GM19455 (cell line): ENCODE data around the gene ECM2.
"Not testable (repeated sequence)": the region's sequence is repeated elsewhere in the genome, so short reads cannot be mapped to it uniquely, and the experiment has no call there.

ENCODE experiments used
- ATAC-seq: cut with Tn5 transposase; IDR thresholded peaks from one replicate; pipeline ENCODE4 v1.9.1; 2021; ENCODE audit not compliant: unreplicated experiment

ECM2 gene

DNA sequence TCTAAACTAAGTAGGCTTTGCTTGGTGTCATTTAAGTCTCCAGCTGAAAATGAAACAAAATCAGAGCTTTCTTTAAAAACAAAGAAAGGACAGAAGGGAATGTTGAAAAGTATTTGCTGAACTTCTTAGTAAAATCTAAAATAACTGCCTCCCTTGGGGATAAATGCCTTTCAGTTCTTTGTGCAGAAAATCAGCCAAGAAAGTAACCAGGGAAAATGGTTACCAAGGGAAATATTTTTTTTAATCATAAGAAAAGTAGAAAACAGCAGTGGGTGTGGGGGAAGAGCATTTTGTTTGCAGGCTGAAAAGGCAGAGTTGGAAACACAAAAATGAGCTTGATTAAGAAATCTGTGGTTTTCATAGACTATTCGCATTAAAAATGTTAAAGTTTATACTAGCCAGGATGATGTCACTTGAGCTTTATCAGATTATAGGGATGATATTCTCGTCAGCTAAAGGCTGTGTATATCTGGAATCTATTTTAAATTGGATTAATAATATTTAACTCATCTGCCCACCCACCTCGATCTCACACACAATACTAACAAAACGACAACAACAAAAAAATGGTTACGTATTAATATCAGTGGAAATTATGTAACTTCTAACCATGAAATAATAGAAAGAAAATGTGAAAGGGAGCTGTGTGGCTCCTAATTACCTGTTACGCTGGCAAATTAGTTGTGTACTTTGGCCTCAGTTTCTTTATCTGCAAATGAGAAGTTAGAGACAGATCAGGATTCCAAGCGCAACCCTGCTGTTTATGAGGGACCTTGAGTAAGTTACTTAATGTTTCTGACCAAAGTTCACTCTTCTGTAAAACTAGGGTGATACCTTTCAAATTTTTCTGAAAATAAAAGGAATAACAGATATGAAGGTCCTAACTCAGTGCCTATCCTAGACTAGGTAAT, at the start of gene ECM2:
TSS of gene ECM2 (minus strand) at position 51 of the 911 bp plus-strand sequence. CDS start 13,124 bp downstream, outside the sequence.
- no peak for ATAC-seq

DNA sequence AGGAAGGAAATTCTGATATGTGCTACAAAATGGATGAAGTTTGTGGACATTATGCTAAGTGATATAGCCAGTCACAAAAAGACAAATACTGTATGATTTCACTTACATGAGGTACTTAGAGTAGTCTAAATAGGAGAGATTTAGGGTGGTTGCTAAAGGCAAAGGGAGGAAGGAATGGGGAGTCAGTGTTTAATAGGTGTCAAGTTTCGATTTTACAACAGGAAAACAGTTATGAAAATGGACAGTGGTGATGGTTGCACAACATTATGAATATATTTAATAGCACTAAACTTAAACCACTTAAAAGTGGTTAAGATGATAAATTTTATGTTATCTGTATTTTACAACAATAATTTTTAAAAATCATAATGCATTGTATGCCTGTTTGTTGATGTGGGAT, 40.4 kb upstream of the ECM2 start:
- ATAC-seq, result no peak

DNA sequence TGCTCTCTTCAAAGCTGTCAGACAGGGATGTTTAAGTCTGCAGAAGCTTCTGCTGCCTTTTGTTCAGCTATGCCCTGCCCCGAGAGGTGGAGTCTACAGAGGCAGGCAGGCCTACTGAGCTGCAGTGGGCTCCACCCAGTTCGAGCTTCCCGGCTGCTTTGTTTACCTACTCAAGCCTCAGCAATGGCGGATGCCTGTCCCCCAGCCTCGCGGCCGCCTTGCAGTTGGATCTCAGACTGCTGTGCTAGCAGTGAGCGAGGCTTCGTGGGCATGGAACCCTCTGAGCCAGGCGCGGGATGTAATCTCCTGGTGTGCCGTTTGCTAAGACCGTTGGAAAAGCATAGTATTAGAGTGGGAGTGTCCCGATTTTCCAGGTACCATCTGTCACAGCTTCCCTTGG, 37.8 kb upstream of the ECM2 start:
- not testable (repeated sequence) for ATAC-seq

DNA sequence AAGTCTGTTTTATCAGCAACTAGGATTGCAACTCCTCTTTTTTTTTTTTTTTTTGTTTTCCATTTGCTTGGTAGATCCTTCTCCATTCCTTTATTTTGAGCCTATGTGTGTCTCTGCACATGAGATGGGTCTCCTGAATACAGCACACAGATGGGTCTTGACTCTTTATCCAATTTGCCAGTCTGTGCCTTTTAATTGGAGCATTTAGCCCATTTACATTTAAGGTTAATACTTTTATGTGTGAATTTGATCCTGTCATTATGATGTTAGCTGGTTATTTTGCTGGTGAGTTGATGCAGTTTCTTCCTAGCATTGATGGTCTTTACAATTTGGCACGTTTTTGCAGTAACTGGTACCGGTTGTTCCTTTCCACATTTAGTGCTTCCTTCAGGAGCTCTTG, 36.1 kb upstream of the ECM2 start:
- not testable (repeated sequence) for ATAC-seq

DNA sequence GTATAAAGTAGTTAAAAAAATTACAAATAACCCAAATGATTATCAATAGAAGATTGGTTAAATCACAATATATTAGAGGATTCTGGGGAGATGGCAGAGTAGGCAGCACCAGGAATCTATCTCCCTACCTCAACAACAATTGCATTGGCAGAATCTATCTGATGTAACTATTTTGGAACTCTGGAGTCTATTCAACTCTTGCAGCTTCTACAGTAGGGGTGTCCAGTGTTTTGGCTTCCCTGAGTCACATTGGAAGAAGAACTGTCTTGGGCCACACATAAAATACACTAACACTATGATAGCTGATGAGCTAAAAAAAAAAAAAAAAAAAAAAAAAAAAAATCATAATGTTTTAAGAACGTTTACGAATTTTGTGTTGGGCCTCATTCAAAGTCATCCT, 29.2 kb upstream of the ECM2 start:
- no peak for ATAC-seq

DNA sequence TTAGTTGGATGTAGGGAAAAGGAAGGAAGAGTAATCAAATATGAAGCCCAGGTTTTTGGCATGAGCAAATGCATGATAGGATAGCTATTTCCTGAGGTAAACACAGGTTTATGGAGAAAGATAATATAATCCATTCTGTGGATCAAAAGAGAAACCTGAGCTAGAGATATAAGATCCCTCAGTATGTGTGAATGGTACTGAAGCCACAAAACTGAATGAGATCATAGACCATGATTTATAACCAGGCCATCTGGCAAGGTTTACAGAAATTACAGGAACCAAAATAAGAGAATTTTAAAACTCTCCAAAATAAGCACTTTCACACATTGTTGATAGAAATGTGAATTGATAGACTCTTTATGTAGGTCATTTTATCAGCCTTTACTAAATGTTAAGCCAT, 28.7 kb upstream of the ECM2 start:
- no peak for ATAC-seq

DNA sequence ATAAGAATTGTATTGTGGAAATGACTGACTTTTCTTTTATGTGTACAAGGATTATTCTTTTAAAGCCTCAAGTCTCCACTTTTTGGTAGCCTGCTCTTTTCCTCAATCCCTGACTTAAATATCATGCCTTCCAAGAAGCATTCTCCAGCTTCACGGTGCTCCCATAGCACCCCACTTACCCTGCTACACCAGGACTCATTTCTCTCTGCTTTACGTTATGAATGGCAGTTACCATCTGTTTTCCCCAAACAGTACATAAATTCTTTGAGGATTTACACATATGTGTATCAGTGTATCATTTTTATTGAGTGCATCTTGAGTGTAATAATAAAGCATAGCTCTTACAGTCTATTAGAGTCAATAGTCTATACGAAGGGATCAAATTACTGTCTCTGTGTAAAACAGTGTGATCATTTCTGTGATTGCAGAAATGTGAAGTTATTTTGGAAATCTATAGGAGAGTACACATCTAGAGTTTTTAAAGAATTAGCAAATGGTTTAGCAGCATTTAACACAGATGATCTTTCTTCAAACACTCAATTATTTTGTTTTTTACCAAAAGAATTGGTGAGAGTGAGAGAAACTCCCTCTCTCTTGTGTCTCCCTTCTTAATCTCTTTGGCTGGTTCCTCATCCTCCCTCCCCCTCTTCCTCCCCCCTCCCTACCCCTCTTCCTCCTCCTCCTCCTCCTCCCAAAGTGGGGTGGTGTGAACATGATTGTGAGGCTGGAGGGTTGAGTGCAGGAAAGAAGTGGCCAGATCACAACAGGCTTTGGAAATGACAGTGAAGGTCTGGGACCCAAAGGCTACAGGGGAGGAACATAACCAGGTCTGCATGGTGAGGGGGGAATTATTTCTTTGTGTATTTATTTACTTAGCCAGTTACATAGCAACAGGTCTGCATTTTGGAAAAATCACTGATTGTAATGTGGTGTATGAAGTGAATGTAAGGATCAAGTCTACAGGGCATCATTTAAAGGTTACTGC, 27.6 kb upstream of the ECM2 start:
- no peak for ATAC-seq

DNA sequence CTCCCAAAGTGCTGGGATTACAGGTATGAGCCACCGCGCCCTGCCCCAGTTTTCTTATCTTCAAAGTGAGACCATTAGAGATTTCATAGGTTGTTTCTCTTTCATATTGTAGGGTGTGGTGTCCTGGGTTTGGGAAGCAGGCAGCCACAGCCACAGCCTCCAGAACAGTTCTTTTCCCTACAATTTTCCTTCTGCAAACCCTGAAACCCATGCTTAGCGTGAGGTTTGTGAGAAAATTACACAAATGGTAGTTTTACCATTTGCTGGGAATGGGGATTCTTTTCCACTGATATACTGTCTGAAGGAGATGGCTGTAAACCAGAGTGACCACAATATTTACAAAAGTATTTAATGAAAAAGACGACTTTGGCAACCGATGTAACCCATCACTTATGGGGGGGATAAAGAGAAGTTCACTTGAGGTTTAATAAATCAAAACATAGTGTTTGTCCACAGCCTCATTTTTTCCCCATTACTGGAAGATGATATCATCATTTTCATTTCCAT, 26.7 kb upstream of the ECM2 start:
- ATAC-seq, result no peak

DNA sequence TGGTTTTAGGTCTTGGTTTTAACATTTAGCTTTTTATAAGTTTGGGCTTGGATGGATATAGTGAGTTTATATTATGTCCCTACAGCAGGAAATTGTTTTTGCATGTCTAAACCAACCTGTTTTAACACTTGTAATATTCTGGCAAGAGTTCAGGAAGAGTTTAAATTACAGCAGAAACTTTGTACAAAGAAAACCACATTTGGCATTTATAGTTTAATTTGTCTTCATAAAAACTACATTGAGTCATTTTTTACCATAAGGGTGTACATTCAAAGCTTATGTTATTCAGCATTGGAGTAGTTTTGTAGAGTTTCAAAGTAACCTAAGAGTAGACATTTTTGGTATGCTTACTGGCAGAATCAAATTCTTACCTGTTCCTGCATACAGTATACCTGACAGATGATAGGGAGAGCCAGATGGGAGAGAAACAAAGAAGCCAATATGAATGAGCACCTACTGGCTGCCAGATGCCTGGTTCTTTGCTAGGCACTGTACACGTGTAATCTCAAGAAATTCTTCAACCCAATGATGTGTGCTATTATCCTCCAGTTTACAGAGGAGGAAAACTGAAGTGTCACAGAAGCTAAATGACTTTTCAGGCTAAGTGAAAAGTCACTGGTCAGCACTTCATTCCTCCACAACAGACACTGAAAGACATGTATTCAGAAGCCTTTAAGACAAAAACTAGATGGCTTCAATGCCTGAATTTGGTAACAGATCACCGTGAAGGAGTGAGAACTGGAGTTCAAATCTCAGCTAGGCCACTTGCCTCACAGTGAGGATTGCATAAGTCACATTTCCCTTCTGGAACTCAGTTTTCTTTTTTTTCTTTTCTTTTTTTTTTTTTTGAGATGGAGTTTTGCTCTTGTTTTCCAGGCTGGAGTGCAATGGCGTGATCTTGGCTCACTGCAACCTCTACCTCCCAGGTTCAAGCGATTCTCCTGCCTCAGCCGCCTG, 25.9 kb upstream of the ECM2 start:
- ATAC-seq, result no peak

DNA sequence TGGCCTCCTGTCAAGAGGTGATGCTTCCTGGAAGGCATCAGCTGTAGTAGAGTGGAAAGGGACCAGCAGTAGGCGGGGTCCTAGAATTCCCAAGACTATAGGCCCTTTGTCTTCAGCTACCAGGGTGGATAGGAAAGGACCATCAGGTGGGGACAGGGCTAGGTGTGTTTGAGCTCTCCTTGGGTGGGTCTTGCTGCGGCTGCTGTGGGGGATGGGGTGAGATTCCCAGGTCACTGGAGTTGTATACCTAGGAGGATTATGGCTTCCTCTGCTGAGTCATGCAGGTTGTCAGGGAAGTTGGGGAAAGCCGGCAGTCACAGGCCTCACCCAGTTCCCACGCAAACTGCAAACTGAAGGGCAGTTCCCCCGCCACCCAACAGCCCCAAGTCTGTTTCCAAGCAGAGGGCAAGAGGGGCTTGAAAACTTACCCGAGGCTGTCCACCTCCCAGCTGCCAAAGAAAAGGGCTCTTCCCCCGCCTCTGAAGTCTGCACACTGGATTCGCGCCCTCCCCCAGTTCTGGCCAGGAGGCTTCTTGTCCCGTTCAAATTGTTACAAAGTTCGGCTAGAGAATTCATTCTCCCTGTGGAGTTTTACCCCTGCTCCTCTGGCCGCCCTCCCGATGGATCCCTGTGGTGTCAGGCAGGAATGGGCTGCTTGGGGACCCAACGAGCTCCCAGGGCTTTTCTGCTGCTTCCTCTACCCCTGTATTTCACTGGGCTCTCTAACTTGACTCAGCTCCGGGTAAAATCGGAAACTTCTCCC, 23.0 kb upstream of the ECM2 start:
- no peak for ATAC-seq

DNA sequence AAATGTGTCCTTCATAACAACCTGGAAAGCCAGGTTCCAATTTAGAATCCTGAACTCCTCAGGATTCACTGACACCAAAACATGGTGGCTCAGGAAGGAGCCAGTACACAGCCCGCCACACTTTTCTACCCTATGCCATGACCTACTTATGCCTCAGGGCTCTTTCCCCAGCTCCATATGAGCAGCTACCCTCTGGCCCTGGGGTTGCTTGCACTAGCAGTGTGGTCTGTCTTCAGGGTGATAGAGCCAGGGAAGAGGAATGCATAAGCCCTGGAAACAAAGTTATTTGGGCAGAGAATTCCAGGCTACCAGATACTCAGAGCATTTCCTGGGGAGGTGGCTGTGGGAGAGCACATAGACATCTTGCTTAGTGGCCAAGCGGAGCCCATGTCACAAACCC, 15.0 kb upstream of the ECM2 start:
- no peak for ATAC-seq

DNA sequence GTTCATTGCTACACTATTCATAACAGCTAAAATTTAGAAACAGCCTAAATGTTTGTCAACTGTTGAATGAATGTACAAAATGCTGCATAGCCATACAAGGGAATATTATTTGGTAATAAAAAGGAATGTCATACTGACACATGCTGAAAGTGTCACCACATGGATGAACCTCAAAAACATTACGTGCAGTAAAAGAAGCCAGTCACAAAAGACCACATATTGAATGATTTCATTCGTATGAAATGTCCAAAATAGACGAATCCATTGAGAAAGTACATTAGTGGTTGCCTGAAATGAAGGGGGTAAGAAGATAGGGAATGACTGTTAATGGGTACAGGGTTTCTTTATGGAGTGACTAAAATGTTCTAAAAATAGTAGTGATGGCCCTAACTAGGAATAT, 11.6 kb upstream of the ECM2 start:
- no peak for ATAC-seq

DNA sequence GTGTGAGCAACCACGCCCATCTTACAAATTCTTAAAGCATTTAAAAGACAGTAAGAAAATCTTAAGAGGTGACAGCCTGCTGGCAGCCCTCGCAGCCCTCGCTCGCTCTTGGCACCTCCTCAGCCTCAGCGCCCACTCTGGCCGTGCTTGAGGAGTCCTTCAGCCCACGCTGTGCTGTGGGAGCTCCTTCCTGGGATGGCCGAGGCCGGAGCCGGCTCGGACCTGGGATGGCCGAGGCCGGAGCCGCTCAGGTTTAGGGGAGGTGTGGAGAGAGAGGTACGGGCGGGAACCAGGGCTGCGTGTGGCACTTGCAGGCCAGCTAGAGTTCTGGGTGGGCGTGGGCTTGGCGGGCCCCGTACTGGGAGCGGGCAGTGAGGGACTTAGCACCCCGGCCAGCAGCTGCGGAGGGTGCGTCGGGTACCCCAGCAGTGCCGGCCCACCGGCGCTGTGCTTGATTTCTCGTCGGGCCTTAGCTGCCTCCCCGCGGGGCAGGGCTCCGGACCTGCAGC, 9.3 kb upstream of the ECM2 start:
- ATAC-seq, result no peak

DNA sequence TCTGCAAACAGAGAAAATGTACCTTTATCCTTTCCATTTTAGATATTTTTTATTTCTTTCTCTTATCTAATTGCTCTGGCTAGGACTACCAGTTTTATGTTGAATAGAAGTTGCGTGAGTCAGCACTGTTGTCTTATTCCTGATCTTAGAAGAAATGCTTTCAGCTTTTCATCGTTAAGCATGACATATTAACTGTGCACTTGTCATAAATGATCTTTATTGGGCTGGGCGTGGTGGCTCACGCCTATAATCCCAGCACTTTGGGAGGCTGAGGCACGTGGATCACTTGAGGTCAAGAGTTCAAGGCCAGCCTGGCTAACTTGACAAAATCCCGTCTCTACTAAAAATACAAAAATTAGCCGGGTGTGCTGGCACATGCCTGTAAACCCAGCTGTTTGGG, 8.2 kb upstream of the ECM2 start:
- ATAC-seq, result no peak

DNA sequence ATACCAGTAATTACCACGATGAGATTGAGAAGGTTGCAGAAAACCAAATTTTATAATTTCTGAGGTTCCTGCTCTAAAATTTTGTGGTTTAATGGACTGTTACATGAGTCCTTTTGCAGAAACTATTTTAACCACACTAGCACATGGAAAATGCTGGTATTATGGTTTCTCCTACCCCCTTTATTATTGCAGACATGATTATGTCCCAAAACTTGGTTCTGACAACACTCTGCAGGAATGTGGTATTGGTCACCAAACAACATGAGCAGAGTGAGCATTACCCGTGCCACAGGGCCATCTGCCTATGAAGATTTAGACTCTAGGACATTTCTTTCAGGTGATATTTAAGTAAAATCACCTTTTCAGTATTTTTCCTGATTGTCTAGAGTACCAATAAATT, 2.8 kb upstream of the ECM2 start:
- no peak for ATAC-seq

DNA sequence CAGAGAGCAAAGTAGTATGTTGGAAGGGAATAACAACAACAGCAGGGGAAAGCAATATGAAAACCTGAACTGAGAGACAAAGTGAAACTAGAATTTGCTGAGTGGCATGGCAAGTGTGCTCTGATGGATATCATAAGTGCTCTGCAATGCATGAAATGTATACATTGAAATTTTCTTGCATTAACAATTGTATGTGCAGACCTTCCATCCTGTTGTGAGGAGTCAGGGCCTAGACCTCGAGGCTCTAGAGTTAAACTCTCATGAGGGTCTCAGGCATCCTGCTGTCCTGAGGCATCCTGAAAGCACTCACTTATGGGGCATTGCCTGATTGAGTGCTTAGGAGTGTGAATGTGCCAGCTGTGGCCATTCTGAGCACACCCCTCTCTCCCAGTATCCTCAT, 1.1 kb downstream of the ECM2 start:
- ATAC-seq, result no peak

DNA sequence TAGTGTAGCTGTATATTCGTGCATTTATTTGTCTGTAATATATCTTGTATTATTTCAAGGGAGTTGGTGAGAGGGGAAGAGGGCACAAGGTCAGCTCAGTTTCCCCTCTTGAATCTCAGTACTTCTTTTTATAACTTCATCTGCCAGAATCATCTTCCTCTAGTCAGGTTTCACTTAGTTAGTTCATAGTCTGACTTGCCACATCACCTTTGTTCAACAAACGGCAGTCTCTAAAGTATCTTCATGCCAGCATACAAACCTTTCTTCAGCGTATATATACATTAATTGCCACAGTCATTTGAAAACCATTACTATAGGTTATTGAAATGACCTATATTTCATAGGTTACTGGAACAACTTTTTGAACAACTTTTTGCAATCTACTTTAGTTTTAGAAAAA, 1.6 kb downstream of the ECM2 start:
- ATAC-seq, result no peak

DNA sequence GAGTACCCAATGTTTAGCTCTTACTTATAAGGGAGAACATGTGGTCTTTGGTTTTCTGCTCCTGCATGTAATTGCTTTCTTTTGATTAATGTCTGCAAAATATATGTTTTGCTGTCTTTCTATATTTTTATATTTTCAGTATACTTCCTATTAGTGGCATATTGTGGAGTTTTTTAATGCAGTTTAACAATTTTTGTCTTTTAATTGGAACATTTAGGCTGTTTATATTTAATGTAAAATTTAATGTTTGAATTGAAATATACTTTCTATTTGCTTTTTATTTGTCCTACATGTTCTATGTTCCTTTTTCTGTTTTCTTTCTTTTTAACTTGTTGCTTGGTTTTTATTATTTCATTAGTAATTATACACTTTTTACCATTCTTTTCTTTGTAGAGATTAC, 4.9 kb downstream of the ECM2 start:
- ATAC-seq, result no peak

DNA sequence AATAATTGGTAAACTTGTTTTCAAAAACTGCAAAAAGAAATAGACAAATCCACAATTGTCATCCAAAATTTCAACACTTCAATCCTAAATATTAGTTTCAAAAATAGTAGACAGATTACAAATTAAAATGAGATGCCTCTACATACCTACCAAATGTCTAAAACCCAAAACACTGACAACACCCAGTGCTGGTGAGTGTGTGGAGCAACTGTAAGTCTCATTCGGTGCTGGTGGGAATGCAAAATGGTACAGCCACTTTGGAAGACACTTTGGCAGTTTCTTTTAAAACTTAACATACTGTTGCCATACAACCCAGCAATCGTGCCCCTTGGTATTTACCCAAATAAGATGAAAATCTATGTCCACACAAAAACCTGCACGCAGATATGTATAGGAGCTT, 6.7 kb downstream of the ECM2 start:
- no peak for ATAC-seq

DNA sequence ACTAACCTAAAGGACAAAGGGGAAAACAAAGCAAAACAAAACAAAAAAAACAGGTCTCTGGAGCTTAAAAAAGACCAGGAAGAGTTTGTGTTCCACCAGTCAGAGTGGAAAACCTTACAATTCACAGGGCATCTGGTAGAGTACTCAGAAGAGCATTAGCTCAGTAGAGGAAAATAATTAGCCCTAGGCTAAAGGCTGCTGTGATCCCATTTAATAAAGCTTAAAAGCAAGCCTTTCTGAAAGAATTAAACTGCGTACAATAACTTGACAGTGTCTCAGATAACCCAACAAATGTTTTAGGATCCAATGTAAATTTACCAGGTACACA, 7.3 kb downstream of the ECM2 start:
- ATAC-seq, result no peak
